HepG2 (cell line): ENCODE measurements around the gene IKZF4. TPM values are rescaled to one million over a fixed set of nuclear protein-coding genes. Genes with fewer than 3 reads are reported as not detected.
A peak's percentile ranks its signal among the peaks of the same experiment; 100 is the strongest.

Experiments used
- CAMTA2 ChIP-seq: sonication (generic); formaldehyde crosslinking; IDR thresholded peaks from 2 replicates; pipeline ENCODE4 v1.4.0; 2020; ENCODE audit warnings: mild to moderate bottlenecking, missing genetic modification reagents, borderline replicate concordance
- MED1 ChIP-seq: sonication (generic); formaldehyde crosslinking; IDR thresholded peaks from 2 replicates; pipeline ENCODE4 v1.4.0; 2020; ENCODE audit warnings: missing genetic modification reagents
- NCOR1 ChIP-seq: fragments of 200-600 bp; sonication (generic); IDR thresholded peaks from 2 replicates; pipeline ENCODE4 v1.7.0; 2017; ENCODE audit warnings: antibody characterized with exemption, low read length, borderline replicate concordance
- PRDM10 ChIP-seq: sonication (generic); formaldehyde crosslinking; IDR thresholded peaks from 2 replicates; pipeline ENCODE4 v1.4.0; 2020; ENCODE audit warnings: low read depth, missing genetic modification reagents
- PREB ChIP-seq: sonication (generic); formaldehyde crosslinking; IDR thresholded peaks from 2 replicates; pipeline ENCODE4 v1.4.0; 2020; ENCODE audit warnings: missing genetic modification reagents
- TCF7 ChIP-seq: sonication (generic); IDR thresholded peaks from 2 replicates; pipeline ENCODE4 v1.6.1; 2016; ENCODE audit warnings: antibody characterized with exemption, low read depth
- TMF1 ChIP-seq: sonication (generic); formaldehyde crosslinking; IDR thresholded peaks from 2 replicates; pipeline ENCODE4 v1.8.1; 2022; ENCODE audit warnings: low read depth, missing genetic modification reagents
- ZMAT5 ChIP-seq: sonication (generic); formaldehyde crosslinking; IDR thresholded peaks from 2 replicates; pipeline ENCODE4 v1.5.0; 2020; ENCODE audit warnings: mild to moderate bottlenecking, low read depth, missing genetic modification reagents, borderline replicate concordance
- ZNF10 ChIP-seq: sonication (generic); formaldehyde crosslinking; IDR thresholded peaks from 2 replicates; pipeline ENCODE4 v1.4.0; 2020; ENCODE audit warnings: mild to moderate bottlenecking, low read depth, missing genetic modification reagents, borderline replicate concordance
- ZNF337 ChIP-seq: sonication (generic); formaldehyde crosslinking; IDR thresholded peaks from 2 replicates; pipeline ENCODE4 v1.5.1; 2020; ENCODE audit warnings: missing genetic modification reagents, low read depth, mild to moderate bottlenecking, borderline replicate concordance
- ZNF598 ChIP-seq: sonication (generic); formaldehyde crosslinking; IDR thresholded peaks from 2 replicates; pipeline ENCODE4 v1.5.1; 2020; ENCODE audit warnings: mild to moderate bottlenecking, missing genetic modification reagents, borderline replicate concordance
- ZNF749 ChIP-seq: sonication (generic); formaldehyde crosslinking; IDR thresholded peaks from 2 replicates; pipeline ENCODE4 v1.8.0; 2022; ENCODE audit warnings: mild to moderate bottlenecking, missing genetic modification reagents, moderate library complexity, borderline replicate concordance
- polyA plus RNA-seq, 8 experiments: library from polyadenylated mRNA; depleted of rRNA in 3 of 8; stranded (reverse) in 7 of 8; unstranded in 1 of 8; fragments of >200 nt; fragmentation: Illumina TruSeq in 4 of 8; extraction: Trizol in 4 of 8; gene quantifications; 2 replicates each; pipeline versions ENCODE4 v1.2.1 to v1.2.3, GENCODE V29; 2011 to 2016; ENCODE audit warnings: low read depth in 4 of 8, missing spikeins in 1 of 8, mixed read lengths in 1 of 8; ENCODE audit not compliant: insufficient read depth in 1 of 8
- total RNA-seq, 5 experiments: library from RNA; depleted of rRNA; stranded (reverse); fragments of >200 nt; fragmentation: Illumina TruSeq; extraction: Trizol; gene quantifications; 2 replicates each; pipeline ENCODE4 v1.2.3, GENCODE V29; 2016; ENCODE audit warnings: low read depth in 1 of 5
- TF ChIP-seq, protein P1 (sequence below): sonication (generic); formaldehyde crosslinking; IDR thresholded peaks from 2 replicates; pipeline ENCODE4 v1.5.0; 2020; ENCODE audit warnings: missing genetic modification reagents, mild to moderate bottlenecking, borderline replicate concordance
- TF ChIP-seq, protein P2 (sequence below): sonication (generic); formaldehyde crosslinking; IDR thresholded peaks from 2 replicates; pipeline ENCODE4 v1.8.0; 2022; ENCODE audit warnings: missing genetic modification reagents, mild to moderate bottlenecking, moderate library complexity, borderline replicate concordance
- TF ChIP-seq, protein P3 (sequence below): sonication (generic); formaldehyde crosslinking; IDR thresholded peaks from 2 replicates; pipeline ENCODE4 v1.4.0; 2020; ENCODE audit warnings: missing genetic modification reagents
- TF ChIP-seq, protein P4 (sequence below): sonication (generic); formaldehyde crosslinking; IDR thresholded peaks from 2 replicates; pipeline ENCODE4 v1.4.0; 2020; ENCODE audit warnings: mild to moderate bottlenecking, missing genetic modification reagents

IKZF4 gene
- total and polyA plus RNA-seq, 2 of the 13 experiments (the other 11 are each of a cell fraction or from before 2014, with no cell fraction given) = 0.58 to 2.2 TPM

DNA sequence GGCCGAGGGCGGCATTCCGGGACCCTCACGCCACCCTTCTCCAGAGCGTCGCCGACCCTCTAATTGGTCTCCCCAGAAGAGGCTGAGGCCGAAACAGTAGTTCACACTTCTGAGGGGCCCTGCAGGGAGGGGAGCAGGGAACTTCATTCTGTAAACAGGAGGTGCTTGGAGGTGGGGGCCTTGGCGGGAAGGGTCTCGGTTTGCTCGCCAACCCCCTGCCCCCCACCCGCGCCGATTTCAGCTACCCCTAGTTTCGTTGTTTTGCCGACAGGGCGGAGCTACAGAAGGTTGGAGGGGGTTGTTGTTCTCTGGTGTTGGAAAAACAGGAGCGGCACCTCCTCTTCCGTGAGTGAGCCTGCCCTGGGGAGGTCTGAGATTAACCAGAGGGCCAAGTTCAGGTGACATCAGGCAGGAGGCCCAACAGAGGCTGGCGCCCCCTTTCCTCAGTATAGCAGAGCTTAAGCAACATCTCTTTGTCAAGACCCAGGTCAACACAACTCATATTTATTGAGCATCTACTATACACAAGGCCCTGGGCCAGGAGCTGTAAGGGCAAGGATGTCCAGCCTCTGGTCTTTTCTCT is 59.8 kb downstream of the IKZF4 start (continued):
- TF ChIP-seq, protein P1, sequence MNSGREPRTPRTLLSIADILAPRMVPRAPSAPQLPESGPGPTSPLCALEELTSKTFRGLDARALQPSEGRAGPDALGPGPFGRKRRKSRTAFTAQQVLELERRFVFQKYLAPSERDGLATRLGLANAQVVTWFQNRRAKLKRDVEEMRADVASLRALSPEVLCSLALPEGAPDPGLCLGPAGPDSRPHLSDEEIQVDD (CRISPR knock-in tag) = no peak
- TF ChIP-seq TCF7 (peak; percentile 10; the same call in 1 of the 2 replicates), ZNF337 (CRISPR knock-in tag) (no peak), NCOR1 (peak; percentile 85), TMF1 (CRISPR knock-in tag) (no peak), CAMTA2 (CRISPR knock-in tag) (0 out of 2 replicates have a peak, but pooled peaks have one; percentile 22), PRDM10 (CRISPR knock-in tag) (peak; percentile 93; the same call in 1 of the 2 replicates), ZNF10 (CRISPR knock-in tag) (no peak), ZNF598 (CRISPR knock-in tag) (no peak), ZMAT5 (no peak), MED1 (peak; percentile 76; the same call in 1 of the 2 replicates), ZNF749 (CRISPR knock-in tag) (no peak), PREB (no peak)
- TF ChIP-seq, protein P2, sequence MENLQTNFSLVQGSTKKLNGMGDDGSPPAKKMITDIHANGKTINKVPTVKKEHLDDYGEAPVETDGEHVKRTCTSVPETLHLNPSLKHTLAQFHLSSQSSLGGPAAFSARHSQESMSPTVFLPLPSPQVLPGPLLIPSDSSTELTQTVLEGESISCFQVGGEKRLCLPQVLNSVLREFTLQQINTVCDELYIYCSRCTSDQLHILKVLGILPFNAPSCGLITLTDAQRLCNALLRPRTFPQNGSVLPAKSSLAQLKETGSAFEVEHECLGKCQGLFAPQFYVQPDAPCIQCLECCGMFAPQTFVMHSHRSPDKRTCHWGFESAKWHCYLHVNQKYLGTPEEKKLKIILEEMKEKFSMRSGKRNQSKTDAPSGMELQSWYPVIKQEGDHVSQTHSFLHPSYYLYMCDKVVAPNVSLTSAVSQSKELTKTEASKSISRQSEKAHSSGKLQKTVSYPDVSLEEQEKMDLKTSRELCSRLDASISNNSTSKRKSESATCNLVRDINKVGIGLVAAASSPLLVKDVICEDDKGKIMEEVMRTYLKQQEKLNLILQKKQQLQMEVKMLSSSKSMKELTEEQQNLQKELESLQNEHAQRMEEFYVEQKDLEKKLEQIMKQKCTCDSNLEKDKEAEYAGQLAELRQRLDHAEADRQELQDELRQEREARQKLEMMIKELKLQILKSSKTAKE = peak; percentile 91; the same call in 1 of the 2 replicates
- TF ChIP-seq, protein P3, sequence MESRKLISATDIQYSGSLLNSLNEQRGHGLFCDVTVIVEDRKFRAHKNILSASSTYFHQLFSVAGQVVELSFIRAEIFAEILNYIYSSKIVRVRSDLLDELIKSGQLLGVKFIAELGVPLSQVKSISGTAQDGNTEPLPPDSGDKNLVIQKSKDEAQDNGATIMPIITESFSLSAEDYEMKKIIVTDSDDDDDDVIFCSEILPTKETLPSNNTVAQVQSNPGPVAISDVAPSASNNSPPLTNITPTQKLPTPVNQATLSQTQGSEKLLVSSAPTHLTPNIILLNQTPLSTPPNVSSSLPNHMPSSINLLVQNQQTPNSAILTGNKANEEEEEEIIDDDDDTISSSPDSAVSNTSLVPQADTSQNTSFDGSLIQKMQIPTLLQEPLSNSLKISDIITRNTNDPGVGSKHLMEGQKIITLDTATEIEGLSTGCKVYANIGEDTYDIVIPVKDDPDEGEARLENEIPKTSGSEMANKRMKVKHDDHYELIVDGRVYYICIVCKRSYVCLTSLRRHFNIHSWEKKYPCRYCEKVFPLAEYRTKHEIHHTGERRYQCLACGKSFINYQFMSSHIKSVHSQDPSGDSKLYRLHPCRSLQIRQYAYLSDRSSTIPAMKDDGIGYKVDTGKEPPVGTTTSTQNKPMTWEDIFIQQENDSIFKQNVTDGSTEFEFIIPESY (CRISPR knock-in tag) = no peak
- TF ChIP-seq, protein P4, sequence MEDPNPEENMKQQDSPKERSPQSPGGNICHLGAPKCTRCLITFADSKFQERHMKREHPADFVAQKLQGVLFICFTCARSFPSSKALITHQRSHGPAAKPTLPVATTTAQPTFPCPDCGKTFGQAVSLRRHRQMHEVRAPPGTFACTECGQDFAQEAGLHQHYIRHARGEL = no peak
